ENCODE data around the gene TYRO3.

DNA sequence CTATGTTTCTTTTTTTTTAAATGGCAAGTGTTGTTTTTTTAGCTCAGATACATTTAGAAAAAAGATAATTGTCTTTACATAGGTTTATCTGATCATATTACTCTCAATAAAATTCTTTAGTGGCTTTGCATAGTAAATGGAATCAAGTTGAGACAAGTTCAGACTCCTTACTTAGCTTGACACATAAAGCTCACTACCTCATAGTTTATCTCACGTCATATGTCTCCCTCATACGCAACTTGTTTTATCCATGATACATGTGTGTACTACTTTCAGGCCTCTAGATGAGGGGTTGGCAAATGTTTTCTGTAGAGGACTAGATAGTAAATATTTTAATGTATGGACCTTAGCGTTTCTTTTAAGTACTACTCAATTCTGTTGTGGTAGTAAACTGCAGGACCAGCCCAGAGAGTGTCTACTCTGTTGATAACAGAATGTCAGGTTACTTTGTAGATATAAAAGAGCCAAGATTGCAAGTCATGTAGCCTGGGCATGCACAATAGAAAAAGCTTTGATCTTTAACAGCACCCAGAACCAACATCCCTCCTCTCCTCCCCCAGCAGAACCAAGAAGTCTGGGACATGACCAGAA is 73.0 kb downstream of the TYRO3 start:
- no peak for TF ChIP-seq POLR2AphosphoS5 (IDR thresholded peaks at IDR 0.05; ENCODE audit: low read depth)
- TF ChIP-seq, protein P1, sequence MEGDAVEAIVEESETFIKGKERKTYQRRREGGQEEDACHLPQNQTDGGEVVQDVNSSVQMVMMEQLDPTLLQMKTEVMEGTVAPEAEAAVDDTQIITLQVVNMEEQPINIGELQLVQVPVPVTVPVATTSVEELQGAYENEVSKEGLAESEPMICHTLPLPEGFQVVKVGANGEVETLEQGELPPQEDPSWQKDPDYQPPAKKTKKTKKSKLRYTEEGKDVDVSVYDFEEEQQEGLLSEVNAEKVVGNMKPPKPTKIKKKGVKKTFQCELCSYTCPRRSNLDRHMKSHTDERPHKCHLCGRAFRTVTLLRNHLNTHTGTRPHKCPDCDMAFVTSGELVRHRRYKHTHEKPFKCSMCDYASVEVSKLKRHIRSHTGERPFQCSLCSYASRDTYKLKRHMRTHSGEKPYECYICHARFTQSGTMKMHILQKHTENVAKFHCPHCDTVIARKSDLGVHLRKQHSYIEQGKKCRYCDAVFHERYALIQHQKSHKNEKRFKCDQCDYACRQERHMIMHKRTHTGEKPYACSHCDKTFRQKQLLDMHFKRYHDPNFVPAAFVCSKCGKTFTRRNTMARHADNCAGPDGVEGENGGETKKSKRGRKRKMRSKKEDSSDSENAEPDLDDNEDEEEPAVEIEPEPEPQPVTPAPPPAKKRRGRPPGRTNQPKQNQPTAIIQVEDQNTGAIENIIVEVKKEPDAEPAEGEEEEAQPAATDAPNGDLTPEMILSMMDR (IDR thresholded peaks at IDR 0.05; ENCODE audit: insufficient read depth, low read length), result no peak

Data from HL-60 (cell line).